ENCODE measurements around the gene TGFBR3L. TPM values are rescaled to one million over a fixed set of nuclear protein-coding genes. Genes with fewer than 3 reads are reported as not detected.

Gene TGFBR3L
- total RNA-seq, 1 experiment from 2014 or later, result 9.8 TPM

GRCh38 chr19:7965259-7965841 is 50.7 kb downstream of the TGFBR3L start:
- H3K4me3 Mint-ChIP-seq (ENCODE audit: unreplicated experiment), result no peak overlapping the region
- POLR2A ChIA-PET, result no interaction called here
- CTCF ChIA-PET, result no interaction called here

DNA sequence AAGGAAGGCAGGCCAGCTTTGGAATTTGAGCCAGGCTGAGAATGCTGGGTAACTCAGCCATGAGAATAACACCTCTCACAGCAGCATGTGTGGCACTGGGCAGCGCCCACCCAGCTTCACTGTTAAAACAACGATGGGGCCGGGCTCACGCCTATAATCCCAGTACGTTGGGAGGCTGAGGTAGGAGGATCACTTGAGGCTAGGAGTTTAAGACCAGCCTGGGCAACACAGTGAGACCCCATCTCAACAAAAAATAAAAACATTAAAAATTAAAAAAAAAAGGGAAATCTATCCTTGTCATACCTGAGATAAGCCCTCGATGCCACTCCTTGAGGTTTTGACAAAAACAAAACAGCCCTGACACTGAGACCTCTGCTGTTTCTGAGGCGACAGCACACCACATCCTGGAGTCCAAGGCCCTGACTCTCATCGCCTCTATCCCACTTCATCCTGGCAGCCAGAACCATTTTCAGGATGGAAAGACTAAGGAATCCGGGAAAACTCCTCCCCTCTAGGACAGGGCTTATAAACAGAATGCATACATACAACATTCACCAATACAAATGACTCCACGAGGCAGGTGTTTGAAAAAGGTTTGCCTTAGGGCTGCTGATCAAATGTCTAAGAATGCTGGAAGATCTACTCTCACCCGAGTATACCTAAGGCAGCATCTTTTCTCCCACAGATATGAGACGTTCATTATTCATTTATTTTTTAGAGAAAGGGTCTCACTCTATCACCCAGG is 51.5 kb downstream of the TGFBR3L start:
- no peaks in the 10 kb centered on the region for H3K27me3 Mint-ChIP-seq (ENCODE audit: insufficient read depth, unreplicated experiment)
- H3K36me3 Mint-ChIP-seq (ENCODE audit: insufficient read depth, unreplicated experiment), result peaks cover 87% of the 10 kb centered on the region
- no peaks in the 10 kb centered on the region for H3K9me3 ChIP-seq
- no peak overlapping the region for H3K27ac Mint-ChIP-seq (ENCODE audit: unreplicated experiment)
- no peaks in the 10 kb centered on the region for H3K27me3 ChIP-seq (replicated peaks; ENCODE audit: control insufficient read depth, insufficient read depth, low read length)
- H3K4me1 ChIP-seq, result 0 out of 2 replicates have a peak, but pooled peaks cover 10% of the 10 kb centered on the region
- intact Hi-C loops (cut with micrococcal nuclease; ENCODE audit: unreplicated experiment), result no loop called here
- TF ChIP-seq CTCF (IDR thresholded peaks at IDR 0.05; ENCODE audit: insufficient read depth in 1 of 2, low read depth in 1 of 2, low read length in 1 of 2, severe bottlenecking in 1 of 2, unreplicated experiment in 1 of 2), result no peak
- CTCF ChIA-PET, result no interaction called here
- peaks cover 1% of the 10 kb centered on the region; the same call in 1 of the 2 replicates for H3K36me3 ChIP-seq (ENCODE audit: control insufficient read depth, insufficient read depth, low read length)
- BruUV-seq (replicated peaks), result no TSS peak
- H3K9me3 Mint-ChIP-seq (ENCODE audit: unreplicated experiment), result no peaks in the 10 kb centered on the region
- H3K4me3 Mint-ChIP-seq (ENCODE audit: unreplicated experiment), result no peak overlapping the region
- no peak for DNase-seq
- no peak overlapping the region for H3K4me3 ChIP-seq (ENCODE audit: low read depth, low read length)
- POLR2A ChIA-PET, result no interaction called here
- peaks cover 8% of the 10 kb centered on the region for H3K4me1 Mint-ChIP-seq (ENCODE audit: low read depth, unreplicated experiment)

More at GRCh38 chr19:7965259-7965841, 50.7 kb downstream of the TGFBR3L start:
- no peaks in the 10 kb centered on the region for H3K9me3 Mint-ChIP-seq (ENCODE audit: unreplicated experiment)
- BruUV-seq (replicated peaks), result no TSS peak
- peaks cover 87% of the 10 kb centered on the region for H3K36me3 Mint-ChIP-seq (ENCODE audit: insufficient read depth, unreplicated experiment)
- peaks cover 1% of the 10 kb centered on the region; the same call in 1 of the 2 replicates for H3K36me3 ChIP-seq (ENCODE audit: control insufficient read depth, insufficient read depth, low read length)
- peaks cover 8% of the 10 kb centered on the region for H3K4me1 Mint-ChIP-seq (ENCODE audit: low read depth, unreplicated experiment)
- no peak overlapping the region for H3K4me3 ChIP-seq (ENCODE audit: low read depth, low read length)
- DNase-seq, result no peak
- TF ChIP-seq CTCF (IDR thresholded peaks at IDR 0.05; ENCODE audit: insufficient read depth in 1 of 2, low read depth in 1 of 2, low read length in 1 of 2, severe bottlenecking in 1 of 2, unreplicated experiment in 1 of 2), result no peak
- no peaks in the 10 kb centered on the region for H3K27me3 ChIP-seq (replicated peaks; ENCODE audit: control insufficient read depth, insufficient read depth, low read length)
- intact Hi-C loops (cut with micrococcal nuclease; ENCODE audit: unreplicated experiment), result no loop called here
- no peaks in the 10 kb centered on the region for H3K9me3 ChIP-seq
- no peaks in the 10 kb centered on the region for H3K27me3 Mint-ChIP-seq (ENCODE audit: insufficient read depth, unreplicated experiment)
- H3K27ac Mint-ChIP-seq (ENCODE audit: unreplicated experiment), result no peak overlapping the region
- H3K4me1 ChIP-seq, result 0 out of 2 replicates have a peak, but pooled peaks cover 10% of the 10 kb centered on the region

DNA sequence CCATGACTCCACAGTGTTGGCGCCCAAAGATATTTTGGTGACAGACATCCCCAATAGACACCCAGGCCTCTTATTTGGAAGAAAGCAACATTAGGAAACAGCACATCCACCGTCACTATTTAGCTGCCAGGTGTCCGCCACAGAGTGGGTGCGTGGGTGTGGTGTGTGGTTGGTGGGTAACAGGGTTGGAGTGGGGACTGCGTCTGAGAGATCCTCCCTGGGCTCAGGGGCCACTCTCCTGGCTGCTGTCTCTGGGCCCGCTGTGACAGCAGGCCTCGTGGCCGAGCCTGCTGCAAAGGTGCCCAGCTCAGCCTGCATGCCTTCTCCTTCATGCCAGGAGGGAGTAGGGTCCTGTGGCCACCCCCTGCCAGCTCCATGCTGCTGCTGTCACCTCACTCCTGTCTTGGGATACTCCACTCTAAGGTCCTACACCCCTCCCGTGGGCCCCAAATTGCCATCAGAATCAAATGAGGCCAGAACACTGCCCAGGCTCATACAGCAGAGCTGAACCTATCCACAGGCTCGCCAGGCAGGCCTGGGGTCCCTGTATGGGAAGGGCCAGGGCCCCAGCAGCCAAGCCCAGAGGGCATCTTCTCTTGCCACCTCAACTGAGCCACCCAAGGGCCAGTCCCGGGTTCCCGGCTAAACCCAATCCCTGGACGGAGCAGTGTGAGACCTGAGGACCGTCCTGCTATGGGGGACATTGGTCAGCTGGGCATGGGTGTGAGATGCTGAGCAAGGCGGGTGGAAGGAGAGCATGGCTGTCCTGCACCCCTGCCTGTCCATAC is 53.6 kb downstream of the TGFBR3L start:
- no peaks in the 10 kb centered on the region for H3K9me3 Mint-ChIP-seq (ENCODE audit: unreplicated experiment)
- H3K36me3 Mint-ChIP-seq (ENCODE audit: insufficient read depth, unreplicated experiment), result peaks cover 78% of the 10 kb centered on the region
- POLR2A ChIA-PET, result no interaction called here
- TF ChIP-seq CTCF (IDR thresholded peaks at IDR 0.05; ENCODE audit: insufficient read depth in 1 of 2, low read depth in 1 of 2, low read length in 1 of 2, severe bottlenecking in 1 of 2, unreplicated experiment in 1 of 2), result no peak
- Histone ChIP-seq H3K4me1 (0 out of 2 replicates have a peak, but pooled peaks cover 3% of the 10 kb centered on the region), H3K36me3 (ENCODE audit: control insufficient read depth, insufficient read depth, low read length) (peaks cover 1% of the 10 kb centered on the region; the same call in 1 of the 2 replicates), H3K9me3 (no peaks in the 10 kb centered on the region), H3K4me3 (ENCODE audit: low read depth, low read length) (no peak overlapping the region), H3K27me3 (replicated peaks; ENCODE audit: control insufficient read depth, insufficient read depth, low read length) (no peaks in the 10 kb centered on the region)
- H3K27me3 Mint-ChIP-seq (ENCODE audit: insufficient read depth, unreplicated experiment), result no peaks in the 10 kb centered on the region
- no peaks in the 10 kb centered on the region for H3K4me1 Mint-ChIP-seq (ENCODE audit: low read depth, unreplicated experiment)
- CTCF ChIA-PET, result no interaction called here
- H3K4me3 Mint-ChIP-seq (ENCODE audit: unreplicated experiment), result no peak overlapping the region
- intact Hi-C loops (cut with micrococcal nuclease; ENCODE audit: unreplicated experiment), result no loop called here
- no peak for DNase-seq
- H3K27ac Mint-ChIP-seq (ENCODE audit: unreplicated experiment), result no peak overlapping the region
- BruUV-seq (replicated peaks), result no TSS peak
